GM19239 (cell line): ENCODE measurements around the gene HSD17B1.

ENCODE experiments used
- DNase-seq: peaks from one replicate; pipeline ENCODE4 v3.0.0; 2011; ENCODE audit warnings: low spot score; ENCODE audit not compliant: insufficient read length
- FAIRE-seq: peaks from 2 replicates; lab custom pipeline; 2011; peaks lifted over from hg19 to GRCh38; lab: Jason Lieb, UNC

The HSD17B1 gene

DNA sequence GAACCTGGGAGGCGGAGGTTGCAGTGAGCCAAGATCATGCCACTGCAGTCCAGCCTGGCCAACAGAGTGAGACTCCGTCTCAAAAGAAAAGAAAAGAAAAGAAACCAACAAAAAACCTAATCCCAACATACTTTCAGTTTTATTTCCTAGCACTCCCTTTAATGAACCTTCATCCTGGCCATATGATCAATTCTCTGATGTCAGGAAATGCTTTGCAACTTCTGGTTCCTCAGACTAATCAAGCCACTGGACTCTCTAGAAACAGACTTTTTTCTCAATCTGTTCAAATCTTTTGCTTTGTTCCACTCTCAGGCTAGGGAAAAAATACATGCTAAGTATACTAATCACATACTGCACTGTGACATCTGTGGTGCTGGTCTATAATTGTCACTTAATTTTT is 38.2 kb downstream of the HSD17B1 start:
- FAIRE-seq, result no peak
- no peak for DNase-seq

DNA sequence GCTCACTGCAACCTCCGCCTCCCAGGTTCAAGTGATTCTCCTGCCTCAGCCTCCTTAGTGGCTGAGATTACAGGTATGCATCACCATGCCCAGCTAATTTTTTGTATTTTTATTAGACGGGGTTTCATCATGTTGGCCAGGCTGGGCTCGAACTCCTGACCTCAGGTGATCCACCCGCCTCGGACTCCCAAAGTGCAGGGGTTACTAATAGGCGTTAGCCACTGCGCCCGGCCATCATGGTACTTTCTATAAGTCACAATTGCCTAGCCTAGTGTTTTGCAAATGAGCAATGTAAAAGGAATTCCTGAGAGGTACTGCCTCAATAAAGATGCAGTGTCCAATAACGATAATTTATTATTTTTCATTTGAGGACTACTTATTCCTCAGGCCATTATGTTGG is 38.7 kb downstream of the HSD17B1 start:
- DNase-seq (no peak), FAIRE-seq (peak; percentile 14)

DNA sequence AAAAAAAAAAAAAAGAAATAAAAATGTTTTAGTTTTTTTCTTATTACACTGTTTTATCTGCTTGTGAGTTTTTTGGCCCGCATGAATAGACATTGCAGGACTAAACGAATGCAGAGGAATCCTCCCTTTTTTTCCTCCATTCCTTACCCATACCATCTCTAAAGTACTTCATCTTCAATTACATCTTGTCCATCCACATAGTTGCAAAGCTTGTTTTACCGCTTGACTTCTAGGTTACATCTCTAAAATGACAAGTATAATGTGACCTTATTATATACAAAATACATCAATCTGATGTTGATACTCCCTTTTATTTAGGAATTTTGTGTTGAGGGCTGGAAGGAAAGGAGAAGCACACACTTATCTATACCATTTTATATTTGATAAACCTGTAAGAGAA is 43.7 kb downstream of the HSD17B1 start:
- DNase-seq, result no peak
- no peak for FAIRE-seq

DNA sequence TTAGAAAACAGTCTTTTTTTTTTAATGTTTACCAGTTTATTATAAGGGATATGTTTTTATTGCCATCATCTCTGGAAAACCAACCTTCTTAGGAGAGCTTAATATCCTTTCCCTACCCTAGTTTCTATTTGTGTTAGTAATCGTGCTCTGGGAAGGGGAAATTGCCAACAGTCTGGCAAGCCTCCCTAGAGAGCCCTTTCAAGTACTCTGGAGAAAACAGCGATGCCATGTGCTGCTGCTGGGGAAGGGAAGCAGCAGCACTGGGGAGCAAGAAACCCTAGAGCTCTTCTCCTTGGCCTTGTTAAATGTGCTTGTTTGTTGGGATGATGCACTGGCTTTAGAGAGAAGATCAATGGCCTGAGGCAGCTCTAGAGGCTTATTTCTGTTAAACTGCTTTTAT is 46.2 kb downstream of the HSD17B1 start:
- DNase-seq (no peak), FAIRE-seq (no peak)

DNA sequence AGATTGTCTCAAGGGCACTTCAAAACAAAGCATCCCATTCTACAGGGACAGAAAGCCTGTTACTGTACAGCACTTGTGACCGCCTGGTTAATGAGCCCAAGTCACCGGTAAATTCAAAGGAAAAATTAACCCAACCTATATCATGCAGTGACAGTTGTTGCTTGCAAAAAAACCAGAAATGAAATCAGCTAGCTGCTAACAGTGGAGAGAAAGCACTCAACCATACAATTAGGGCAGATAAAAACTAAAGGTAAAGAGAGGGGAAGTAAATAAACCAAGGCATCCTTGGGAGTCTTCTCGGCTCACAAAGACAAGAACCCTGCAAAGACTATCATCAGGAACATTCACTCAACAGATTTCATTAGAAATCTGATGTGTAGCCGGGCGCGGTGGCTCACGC is 50.6 kb downstream of the HSD17B1 start:
- peak; percentile 80 for FAIRE-seq
- no peak for DNase-seq
